Astrocyte (in vitro differentiated cells and primary cell): ENCODE results near the gene SMOC2. TPM values are rescaled to one million over a fixed set of nuclear protein-coding genes. Genes with fewer than 3 reads are reported as not detected.

Source experiments
- DNase-seq: peaks from one replicate; pipeline ENCODE4 v3.0.0-alpha.2; 2010; ENCODE audit warnings: low read depth
- FAIRE-seq: peaks from 2 replicates; lab custom pipeline; 2011; peaks lifted over from hg19 to GRCh38; lab: Jason Lieb, UNC
- H2AFZ ChIP-seq: 2 replicates; pipeline ENCODE4 v1.6.0; 2012; ENCODE audit warnings: low read depth, low read length, inconsistent platforms
- H3K27ac ChIP-seq: 2 replicates; pipeline ENCODE4 v1.5.1; 2011; ENCODE audit warnings: low read depth, low read length, inconsistent platforms
- H3K27me3 ChIP-seq: 2 replicates; pipeline ENCODE4 v1.6.0; 2011; ENCODE audit warnings: low read length, inconsistent platforms; ENCODE audit not compliant: insufficient read depth
- H3K36me3 ChIP-seq: 2 replicates; pipeline ENCODE4 v1.5.1; 2011; ENCODE audit warnings: low read length, inconsistent platforms; ENCODE audit not compliant: insufficient read depth
- H3K4me1 ChIP-seq: 2 replicates; pipeline ENCODE4 v1.5.1; 2011; ENCODE audit warnings: low read length, inconsistent platforms; ENCODE audit not compliant: insufficient read depth
- H3K4me2 ChIP-seq: 2 replicates; pipeline ENCODE4 v1.6.0; 2012; ENCODE audit warnings: low read length, inconsistent platforms
- H3K4me3 ChIP-seq: 2 replicates; pipeline ENCODE4 v1.5.1; 2011; ENCODE audit warnings: low read depth, mild to moderate bottlenecking, low read length, inconsistent platforms; ENCODE audit not compliant: insufficient read depth
- H3K79me2 ChIP-seq: 2 replicates; pipeline ENCODE4 v1.6.0; 2012; ENCODE audit warnings: mild to moderate bottlenecking, low read length, inconsistent platforms; ENCODE audit not compliant: insufficient read depth
- H3K9ac ChIP-seq: 2 replicates; pipeline ENCODE4 v1.6.0; 2012; ENCODE audit warnings: mild to moderate bottlenecking, low read length, inconsistent platforms
- H3K9me3 ChIP-seq: 2 replicates; pipeline ENCODE4 v1.5.1; 2012; ENCODE audit warnings: low read depth, mild to moderate bottlenecking, low read length, inconsistent platforms; ENCODE audit not compliant: insufficient read depth
- H4K20me1 ChIP-seq: 2 replicates; pipeline ENCODE4 v1.6.0; 2012; ENCODE audit warnings: low read length, inconsistent platforms; ENCODE audit not compliant: insufficient read depth
- H3K27ac Mint-ChIP-seq: one replicate; pipeline ENCODE4 v1.8.0; 2021; ENCODE audit warnings: mild to moderate bottlenecking, mixed read lengths; ENCODE audit not compliant: unreplicated experiment
- H3K27me3 Mint-ChIP-seq: one replicate; pipeline ENCODE4 v1.8.0; 2021; ENCODE audit warnings: low read depth, mixed read lengths; ENCODE audit not compliant: unreplicated experiment
- H3K36me3 Mint-ChIP-seq: one replicate; pipeline ENCODE4 v1.8.0; 2021; ENCODE audit warnings: low read depth, mixed read lengths; ENCODE audit not compliant: unreplicated experiment
- H3K4me1 Mint-ChIP-seq: one replicate; pipeline ENCODE4 v1.8.0; 2021; ENCODE audit warnings: low read depth, mixed read lengths; ENCODE audit not compliant: unreplicated experiment
- H3K4me3 Mint-ChIP-seq: one replicate; pipeline ENCODE4 v1.8.0; 2021; ENCODE audit warnings: mild to moderate bottlenecking, moderate library complexity, mixed read lengths; ENCODE audit not compliant: unreplicated experiment
- H3K9me3 Mint-ChIP-seq: one replicate; pipeline ENCODE4 v1.8.0; 2021; ENCODE audit warnings: mild to moderate bottlenecking, mixed read lengths; ENCODE audit not compliant: unreplicated experiment
- CTCF ChIP-seq: IDR thresholded peaks from 2 replicates; pipeline ENCODE4 v1.5.1; 2011; ENCODE audit warnings: low read depth, mild to moderate bottlenecking, inconsistent platforms, low read length, moderate library complexity; ENCODE audit not compliant: insufficient read depth
- EZH2 ChIP-seq: IDR thresholded peaks from 2 replicates; pipeline ENCODE4 v1.6.1; 2012; ENCODE audit warnings: mild to moderate bottlenecking, low read length, inconsistent platforms; ENCODE audit not compliant: insufficient read depth
- total RNA-seq: library from RNA; stranded (reverse); gene quantifications from 2 replicates; pipeline ENCODE4 v1.2.1, GENCODE V29; 2021

SMOC2 gene
- total RNA-seq, 1 donor from 2014 or later: 0.93 TPM

- peaks cover 1% of the 10 kb centered on the region for H3K36me3 Mint-ChIP-seq
- peaks cover 37% of the 10 kb centered on the region for H3K27me3 Mint-ChIP-seq
- no peak overlapping the region for H3K4me3 Mint-ChIP-seq
- Histone ChIP-seq H3K9ac (no peak overlapping the region), H3K27me3 (no peaks in the 10 kb centered on the region), H3K4me3 (no peak overlapping the region), H3K27ac (no peak overlapping the region), H3K9me3 (peaks cover 4% of the 10 kb centered on the region), H3K4me1 (no peaks in the 10 kb centered on the region), H3K36me3 (no peaks in the 10 kb centered on the region), H3K79me2 (no peaks in the 10 kb centered on the region), H2AFZ (no peak overlapping the region), H4K20me1 (no peaks in the 10 kb centered on the region), H3K4me2 (no peak overlapping the region)
- no peak for TF ChIP-seq CTCF
- TF ChIP-seq EZH2: no peak
- H3K9me3 Mint-ChIP-seq: peaks cover 4% of the 10 kb centered on the region
- FAIRE-seq (no peak), DNase-seq (no peak)
- no peak overlapping the region for H3K27ac Mint-ChIP-seq
- H3K4me1 Mint-ChIP-seq: no peaks in the 10 kb centered on the region
Measured at GRCh38 chr6:168404560-168404959, 36.4 kb upstream of the SMOC2 start.

- TF ChIP-seq CTCF (no peak), EZH2 (no peak)
- no peaks in the 10 kb centered on the region for H3K4me1 Mint-ChIP-seq
Measured at GRCh38 chr6:168407842-168408241, 33.1 kb upstream of the SMOC2 start.

DNA sequence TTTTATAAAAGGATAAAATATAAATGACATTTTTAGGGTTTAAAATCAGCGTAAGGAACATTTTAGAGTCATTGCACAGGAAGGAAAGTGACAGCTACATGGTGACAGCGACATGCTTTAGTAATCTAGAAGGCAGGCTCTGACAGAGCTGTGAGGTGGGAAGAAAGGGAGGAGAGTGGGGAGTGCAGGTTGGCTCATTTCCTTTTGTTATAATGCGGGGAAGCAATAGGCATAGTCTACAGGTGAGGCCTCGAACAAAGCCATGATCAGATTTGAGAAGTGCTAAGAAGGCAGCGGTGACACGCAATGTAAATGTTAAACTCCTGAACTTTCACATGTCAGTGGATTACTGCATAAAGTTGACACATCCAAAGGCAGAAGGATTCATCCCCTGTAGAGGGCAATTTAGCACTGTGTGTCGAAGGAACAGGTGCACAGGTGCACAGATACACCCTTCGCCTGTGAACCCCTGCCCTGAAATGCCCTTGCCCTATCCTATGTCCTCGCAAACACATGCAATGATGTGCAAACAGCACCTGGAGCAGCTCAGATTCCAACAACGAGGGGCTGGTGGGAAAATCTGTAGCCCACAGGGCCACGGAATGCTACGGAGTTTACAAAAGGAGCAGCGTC is 32.4 kb upstream of the SMOC2 start:
- Histone ChIP-seq H3K4me1 (no peaks in the 10 kb centered on the region), H3K79me2 (no peaks in the 10 kb centered on the region), H3K4me2 (no peak overlapping the region), H3K27ac (no peak overlapping the region), H3K9ac (no peak overlapping the region), H4K20me1 (no peaks in the 10 kb centered on the region), H3K27me3 (no peaks in the 10 kb centered on the region), H2AFZ (no peak overlapping the region), H3K9me3 (no peaks in the 10 kb centered on the region), H3K36me3 (no peaks in the 10 kb centered on the region), H3K4me3 (no peak overlapping the region)
- Mint-ChIP-seq H3K27ac (no peak overlapping the region), H3K36me3 (no peaks in the 10 kb centered on the region), H3K4me3 (no peak overlapping the region), H3K27me3 (peaks cover 14% of the 10 kb centered on the region), H3K4me1 (no peaks in the 10 kb centered on the region), H3K9me3 (no peaks in the 10 kb centered on the region)
- DNase-seq (no peak), FAIRE-seq (no peak)
- TF ChIP-seq CTCF (no peak), EZH2 (no peak)

More at GRCh38 chr6:168407842-168408241, 33.1 kb upstream of the SMOC2 start:
- Mint-ChIP-seq H3K36me3 (no peaks in the 10 kb centered on the region), H3K9me3 (no peaks in the 10 kb centered on the region), H3K27ac (no peak overlapping the region), H3K27me3 (peaks cover 21% of the 10 kb centered on the region), H3K4me3 (no peak overlapping the region)
- H3K9me3 ChIP-seq: no peaks in the 10 kb centered on the region
- H3K79me2 ChIP-seq: no peaks in the 10 kb centered on the region
- no peaks in the 10 kb centered on the region for H3K27me3 ChIP-seq
- no peak overlapping the region for H3K4me3 ChIP-seq
- no peaks in the 10 kb centered on the region for H3K4me1 ChIP-seq
- FAIRE-seq (no peak), DNase-seq (no peak)
- no peaks in the 10 kb centered on the region for H3K36me3 ChIP-seq
- H3K4me2 ChIP-seq: no peak overlapping the region
- H2AFZ ChIP-seq: no peak overlapping the region
- H3K27ac ChIP-seq: no peak overlapping the region
- no peak overlapping the region for H3K9ac ChIP-seq
- H4K20me1 ChIP-seq: no peaks in the 10 kb centered on the region
